ENCODE data around the gene ZC3H8. TPM values are rescaled to one million over a fixed set of nuclear protein-coding genes. Genes with fewer than 3 reads are reported as not detected.

The ZC3H8 gene
- total RNA-seq, 2 donors from 2014 or later, result 5.2 to 7.2 TPM

- no peaks in the 10 kb centered on the region for H3K9me3 ChIP-seq
- TF ChIP-seq, protein P1, sequence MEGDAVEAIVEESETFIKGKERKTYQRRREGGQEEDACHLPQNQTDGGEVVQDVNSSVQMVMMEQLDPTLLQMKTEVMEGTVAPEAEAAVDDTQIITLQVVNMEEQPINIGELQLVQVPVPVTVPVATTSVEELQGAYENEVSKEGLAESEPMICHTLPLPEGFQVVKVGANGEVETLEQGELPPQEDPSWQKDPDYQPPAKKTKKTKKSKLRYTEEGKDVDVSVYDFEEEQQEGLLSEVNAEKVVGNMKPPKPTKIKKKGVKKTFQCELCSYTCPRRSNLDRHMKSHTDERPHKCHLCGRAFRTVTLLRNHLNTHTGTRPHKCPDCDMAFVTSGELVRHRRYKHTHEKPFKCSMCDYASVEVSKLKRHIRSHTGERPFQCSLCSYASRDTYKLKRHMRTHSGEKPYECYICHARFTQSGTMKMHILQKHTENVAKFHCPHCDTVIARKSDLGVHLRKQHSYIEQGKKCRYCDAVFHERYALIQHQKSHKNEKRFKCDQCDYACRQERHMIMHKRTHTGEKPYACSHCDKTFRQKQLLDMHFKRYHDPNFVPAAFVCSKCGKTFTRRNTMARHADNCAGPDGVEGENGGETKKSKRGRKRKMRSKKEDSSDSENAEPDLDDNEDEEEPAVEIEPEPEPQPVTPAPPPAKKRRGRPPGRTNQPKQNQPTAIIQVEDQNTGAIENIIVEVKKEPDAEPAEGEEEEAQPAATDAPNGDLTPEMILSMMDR (IDR thresholded peaks at IDR 0.05), result no peak
- H3K4me3 ChIP-seq, result no peak overlapping the region
- H3K4me1 ChIP-seq, result no peaks in the 10 kb centered on the region
- H3K36me3 ChIP-seq, result no peaks in the 10 kb centered on the region
- no peaks in the 10 kb centered on the region for H3K27me3 ChIP-seq
- no peak overlapping the region for H3K27ac ChIP-seq
- DNase-seq (ENCODE audit: low spot score), result no peak
Measured at GRCh38 chr2:112165296-112165695, 89.5 kb downstream of the ZC3H8 start.

GRCh38 chr2:112164876-112165275, 90.0 kb downstream of the ZC3H8 start:
- TF ChIP-seq, protein P1 (IDR thresholded peaks at IDR 0.05), result no peak
- no peak for DNase-seq (ENCODE audit: low spot score)
- Histone ChIP-seq H3K4me3 (no peak overlapping the region), H3K27ac (no peak overlapping the region), H3K4me1 (no peaks in the 10 kb centered on the region), H3K27me3 (no peaks in the 10 kb centered on the region), H3K36me3 (no peaks in the 10 kb centered on the region), H3K9me3 (no peaks in the 10 kb centered on the region)

DNA sequence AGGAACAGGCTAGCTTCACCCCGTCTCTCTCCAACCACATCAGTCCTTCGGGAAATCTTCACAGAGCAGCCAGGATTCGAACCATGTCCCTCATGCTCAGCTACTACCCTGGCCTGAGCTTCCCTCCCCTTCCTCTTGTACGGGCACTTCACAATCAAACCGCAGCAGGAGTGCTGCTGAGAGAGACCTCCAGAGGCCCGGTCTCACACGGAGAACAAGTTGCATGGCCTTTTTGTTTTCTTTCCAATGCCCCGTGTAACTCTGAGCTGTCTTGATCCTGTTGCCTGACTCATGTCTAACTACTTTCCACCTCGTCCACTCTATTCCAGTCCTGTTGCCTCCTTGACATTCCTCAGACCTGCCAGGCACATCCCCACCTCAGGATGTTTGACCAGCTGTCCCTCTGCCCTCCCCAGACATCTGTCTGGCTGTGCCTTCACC, 91.3 kb downstream of the ZC3H8 start:
- Histone ChIP-seq H3K27me3 (no peaks in the 10 kb centered on the region), H3K4me3 (no peak overlapping the region), H3K9me3 (no peaks in the 10 kb centered on the region), H3K4me1 (no peaks in the 10 kb centered on the region), H3K36me3 (no peaks in the 10 kb centered on the region), H3K27ac (no peak overlapping the region)
- DNase-seq (ENCODE audit: low spot score), result no peak
- TF ChIP-seq, protein P1 (IDR thresholded peaks at IDR 0.05), result no peak

GRCh38 chr2:112162956-112163355, 91.9 kb downstream of the ZC3H8 start:
- Histone ChIP-seq H3K36me3 (no peaks in the 10 kb centered on the region), H3K4me1 (no peaks in the 10 kb centered on the region), H3K27me3 (no peaks in the 10 kb centered on the region), H3K9me3 (no peaks in the 10 kb centered on the region), H3K27ac (no peak overlapping the region), H3K4me3 (no peak overlapping the region)
- TF ChIP-seq, protein P1 (IDR thresholded peaks at IDR 0.05), result no peak
- no peak for DNase-seq (ENCODE audit: low spot score)

DNA sequence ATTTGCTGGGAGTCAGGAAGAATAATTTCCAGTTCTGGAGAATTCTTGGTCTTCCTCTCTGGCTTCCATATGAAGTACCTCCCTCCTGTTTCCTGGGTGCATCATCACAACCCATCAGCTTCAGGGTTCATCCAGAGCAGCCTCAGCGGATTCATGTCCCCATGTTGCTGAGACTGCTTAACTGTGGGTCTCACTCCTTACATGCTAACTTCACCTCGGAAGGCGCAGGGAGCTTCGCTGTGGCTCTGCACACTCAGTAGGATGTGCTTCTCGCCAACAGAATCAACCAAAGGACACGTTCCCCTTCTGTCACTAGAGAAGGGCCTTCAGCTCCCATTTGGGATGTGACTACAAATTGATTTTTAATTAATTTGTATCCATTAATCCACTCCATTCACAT, 92.5 kb downstream of the ZC3H8 start:
- Histone ChIP-seq H3K4me3 (no peak overlapping the region), H3K4me1 (no peaks in the 10 kb centered on the region), H3K27ac (no peak overlapping the region), H3K9me3 (no peaks in the 10 kb centered on the region), H3K36me3 (no peaks in the 10 kb centered on the region), H3K27me3 (no peaks in the 10 kb centered on the region)
- DNase-seq (ENCODE audit: low spot score), result no peak
- TF ChIP-seq, protein P1 (IDR thresholded peaks at IDR 0.05), result no peak

Other genes starting within 250 kb of the ZC3H8 start
- 1 to 10 TPM; 7.7 to 8.8 TPM for gene TMEM87B, start 199.8 kb downstream of the ZC3H8 start, total RNA-seq
- gene FBLN7, start 116.7 kb downstream of the ZC3H8 start, total RNA-seq, result 1 to 10 TPM in 1 of 2 donors, under 1 TPM in 1; 0.86 to 3.5 TPM
- gene ZC3H6, start 20.6 kb upstream of the ZC3H8 start, total RNA-seq, result 10 to 100 TPM; 12.7 to 16.9 TPM
- gene RGPD8, start 178.6 kb upstream of the ZC3H8 start, total RNA-seq, result 1 to 10 TPM; 8.3 to 8.7 TPM
- gene TTL, start 227.1 kb upstream of the ZC3H8 start, total RNA-seq, result 10 to 100 TPM; 24.9 to 32.4 TPM